ENCODE measurements around the gene MTERF1.
"Not testable (repeated sequence)": the region's sequence is repeated elsewhere in the genome, so short reads cannot be mapped to it uniquely, and the experiment has no call there.

Gene MTERF1

GRCh38 chr7:91898240-91898992 is 17.9 kb upstream of the MTERF1 start:
- H3K4me3 ChIP-seq (ENCODE audit: control insufficient read depth, low read depth, low read length): no peak overlapping the region
- no peak for DNase-seq (ENCODE audit: low read depth)
- TF ChIP-seq CTCF (IDR thresholded peaks at IDR 0.05; ENCODE audit: control insufficient read depth, insufficient read depth, low read depth, low read length, missing control alignments): no peak

GRCh38 chr7:91894781-91895480 is 14.4 kb upstream of the MTERF1 start:
- TF ChIP-seq CTCF (IDR thresholded peaks at IDR 0.05; ENCODE audit: control insufficient read depth, insufficient read depth, low read depth, low read length, missing control alignments): no peak
- DNase-seq (ENCODE audit: low read depth): no peak
- no peak overlapping the region for H3K4me3 ChIP-seq (ENCODE audit: control insufficient read depth, low read depth, low read length)

GRCh38 chr7:91893699-91894098 is 13.2 kb upstream of the MTERF1 start:
- H3K4me3 ChIP-seq (ENCODE audit: control insufficient read depth, low read depth, low read length); DNase-seq (ENCODE audit: low read depth): not testable (repeated sequence)

GRCh38 chr7:91892821-91893340 is 12.4 kb upstream of the MTERF1 start:
- no peak for TF ChIP-seq CTCF (IDR thresholded peaks at IDR 0.05; ENCODE audit: control insufficient read depth, insufficient read depth, low read depth, low read length, missing control alignments)
- DNase-seq (ENCODE audit: low read depth): no peak
- H3K4me3 ChIP-seq (ENCODE audit: control insufficient read depth, low read depth, low read length): no peak overlapping the region

GRCh38 chr7:91892099-91892705 is 11.7 kb upstream of the MTERF1 start:
- DNase-seq (ENCODE audit: low read depth): no peak
- no peak for TF ChIP-seq CTCF (IDR thresholded peaks at IDR 0.05; ENCODE audit: control insufficient read depth, insufficient read depth, low read depth, low read length, missing control alignments)
- no peak overlapping the region for H3K4me3 ChIP-seq (ENCODE audit: control insufficient read depth, low read depth, low read length)

GRCh38 chr7:91888271-91889175 is 8.0 kb upstream of the MTERF1 start:
- DNase-seq (ENCODE audit: low read depth); H3K4me3 ChIP-seq (ENCODE audit: control insufficient read depth, low read depth, low read length): not testable (repeated sequence)

- H3K4me3 ChIP-seq (ENCODE audit: control insufficient read depth, low read depth, low read length): not testable (repeated sequence)
Observed at GRCh38 chr7:91887336-91888213, 7.1 kb upstream of the MTERF1 start.

More at GRCh38 chr7:91887336-91888213, 7.1 kb upstream of the MTERF1 start:
- not testable (repeated sequence) for DNase-seq (ENCODE audit: low read depth)
